Natural killer cell (primary cell): ENCODE results near the gene ZC3HAV1. TPM values are rescaled to one million over a fixed set of nuclear protein-coding genes. Genes with fewer than 3 reads are reported as not detected.
"Not testable (repeated sequence)": the region's sequence is repeated elsewhere in the genome, so short reads cannot be mapped to it uniquely, and the experiment has no call there.

Experiments
- ATAC-seq, 3 donors: fragments of 150-1000 bp in 2 of 3; fragments of 200-7000 bp in 1 of 3; cut with Tn5 transposase; 1 replicate in 1 of 3; 2 replicates in 2 of 3; pipeline ENCODE4 v1.10.0; 2021; ENCODE audit warnings: mild to moderate bottlenecking in 2 of 3, moderate library complexity in 2 of 3
- DNase-seq, 2 donors: peaks; one replicate each; pipeline versions ENCODE4 v3.0.0 to v3.0.0-alpha.2; 2013 to 2021; ENCODE audit warnings: mixed read lengths in 1 of 2
- H3K27ac ChIP-seq: one replicate; pipeline ENCODE4 v1.5.1; 2013; ENCODE audit warnings: mild to moderate bottlenecking, low read length
- H3K27me3 ChIP-seq: one replicate; pipeline ENCODE4 v1.6.1; 2013; ENCODE audit warnings: low read length; ENCODE audit not compliant: control insufficient read depth, insufficient read depth
- H3K36me3 ChIP-seq: one replicate; pipeline ENCODE4 v1.6.1; 2013; ENCODE audit warnings: low read length; ENCODE audit not compliant: control insufficient read depth, insufficient read depth
- H3K4me1 ChIP-seq: one replicate; pipeline ENCODE4 v1.6.1; 2013; ENCODE audit warnings: low read length; ENCODE audit not compliant: control insufficient read depth, insufficient read depth
- H3K4me3 ChIP-seq: one replicate; pipeline ENCODE4 v1.5.1; 2013; ENCODE audit warnings: low read length
- H3K9me3 ChIP-seq: one replicate; pipeline ENCODE4 v1.6.1; 2013; ENCODE audit warnings: low read length; ENCODE audit not compliant: control insufficient read depth, insufficient read depth
- H3K27ac Mint-ChIP-seq, 2 donors: one replicate each; pipeline ENCODE4 v1.8.0; 2022; ENCODE audit warnings: mild to moderate bottlenecking in 2 of 2, mixed read lengths in 2 of 2, moderate library complexity in 1 of 2
- H3K27me3 Mint-ChIP-seq, 2 donors: one replicate each; pipeline ENCODE4 v1.8.0; 2022; ENCODE audit warnings: low read depth in 2 of 2, mixed read lengths in 2 of 2
- H3K36me3 Mint-ChIP-seq: one replicate; pipeline ENCODE4 v1.8.0; 2022; ENCODE audit warnings: mixed read lengths
- H3K4me1 Mint-ChIP-seq, 2 donors: one replicate each; pipeline ENCODE4 v1.8.0; 2022; ENCODE audit warnings: mixed read lengths in 2 of 2
- H3K4me3 Mint-ChIP-seq: one replicate; pipeline ENCODE4 v1.8.0; 2022; ENCODE audit warnings: mild to moderate bottlenecking, moderate library complexity, mixed read lengths
- H3K9me3 Mint-ChIP-seq, 2 donors: one replicate each; pipeline ENCODE4 v1.8.0; 2022; ENCODE audit warnings: mixed read lengths in 2 of 2
- WGBS: methylation state at CpG from one replicate; pipeline ENCODE4 v1.1.7; 2013; ENCODE audit warnings: missing lambda C conversion rate; ENCODE audit not compliant: insufficient coverage; 5-methylcytosine and 5-hydroxymethylcytosine counted together
- intact Hi-C: fragments of 100-400 bp; cut with micrococcal nuclease; formaldehyde crosslinking; loops from one replicate; pipeline ENCODE4 v1.14.2; 2022
- total RNA-seq, 4 donors: library from RNA; stranded (reverse); fragments of 120-200 nt in 1 of 4; gene quantifications; one replicate each; pipeline versions ENCODE4 v1.2.3 to v1.2.4, GENCODE V29; 2013 to 2022
- TF ChIP-seq, protein P1 (sequence below): fragments of 200-600 bp; IDR thresholded peaks from one replicate; pipeline ENCODE4 v1.8.0; 2022; ENCODE audit warnings: antibody characterized with exemption

ZC3HAV1 gene
- total RNA-seq, 3 donors from 2014 or later (not counting 1 experiment from before 2014, with no cell fraction given), result 129 to 153 (median 137) TPM

DNA sequence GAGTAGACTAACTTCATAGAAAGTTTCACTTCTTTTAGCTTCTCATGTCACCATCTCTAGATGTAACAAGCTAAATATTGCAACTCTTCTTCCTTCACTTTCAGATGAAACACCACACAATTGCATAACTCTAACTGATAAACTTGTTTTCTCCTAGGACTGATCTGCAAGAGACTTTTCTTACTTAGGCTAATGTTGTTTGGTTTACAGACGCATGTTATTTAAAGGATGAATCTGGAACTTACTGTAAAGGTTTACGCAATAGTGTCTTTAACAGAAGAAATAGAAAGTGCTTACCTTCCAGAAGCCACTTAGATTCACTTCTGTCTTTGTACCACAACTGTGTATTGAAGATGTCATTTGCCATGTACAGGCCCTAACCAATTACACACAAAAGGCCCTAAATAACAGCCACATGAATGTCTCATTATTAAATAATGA, 22.1 kb upstream of the ZC3HAV1 start:
- Mint-ChIP-seq H3K36me3 (no peaks in the 10 kb centered on the region), H3K27me3 (peaks cover 0 to 3% of the 10 kb centered on the region in 2 donors), H3K4me1 (peaks cover 12 to 14% of the 10 kb centered on the region in 2 donors), H3K9me3 (no peaks in the 10 kb centered on the region), H3K4me3 (no peak overlapping the region), H3K27ac (no peak overlapping the region)
- ATAC-seq, result no peak
- DNase-seq, result no peak
- Histone ChIP-seq H3K4me1 (peaks cover 14% of the 10 kb centered on the region), H3K27me3 (no peaks in the 10 kb centered on the region), H3K27ac (no peak overlapping the region), H3K9me3 (no peaks in the 10 kb centered on the region), H3K4me3 (no peak overlapping the region), H3K36me3 (no peaks in the 10 kb centered on the region)
- no CpG with 5 or more reads among the region's 2 CpGs for WGBS
- TF ChIP-seq, protein P1, sequence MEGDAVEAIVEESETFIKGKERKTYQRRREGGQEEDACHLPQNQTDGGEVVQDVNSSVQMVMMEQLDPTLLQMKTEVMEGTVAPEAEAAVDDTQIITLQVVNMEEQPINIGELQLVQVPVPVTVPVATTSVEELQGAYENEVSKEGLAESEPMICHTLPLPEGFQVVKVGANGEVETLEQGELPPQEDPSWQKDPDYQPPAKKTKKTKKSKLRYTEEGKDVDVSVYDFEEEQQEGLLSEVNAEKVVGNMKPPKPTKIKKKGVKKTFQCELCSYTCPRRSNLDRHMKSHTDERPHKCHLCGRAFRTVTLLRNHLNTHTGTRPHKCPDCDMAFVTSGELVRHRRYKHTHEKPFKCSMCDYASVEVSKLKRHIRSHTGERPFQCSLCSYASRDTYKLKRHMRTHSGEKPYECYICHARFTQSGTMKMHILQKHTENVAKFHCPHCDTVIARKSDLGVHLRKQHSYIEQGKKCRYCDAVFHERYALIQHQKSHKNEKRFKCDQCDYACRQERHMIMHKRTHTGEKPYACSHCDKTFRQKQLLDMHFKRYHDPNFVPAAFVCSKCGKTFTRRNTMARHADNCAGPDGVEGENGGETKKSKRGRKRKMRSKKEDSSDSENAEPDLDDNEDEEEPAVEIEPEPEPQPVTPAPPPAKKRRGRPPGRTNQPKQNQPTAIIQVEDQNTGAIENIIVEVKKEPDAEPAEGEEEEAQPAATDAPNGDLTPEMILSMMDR, result no peak
- intact Hi-C loops, result no loop called here

DNA sequence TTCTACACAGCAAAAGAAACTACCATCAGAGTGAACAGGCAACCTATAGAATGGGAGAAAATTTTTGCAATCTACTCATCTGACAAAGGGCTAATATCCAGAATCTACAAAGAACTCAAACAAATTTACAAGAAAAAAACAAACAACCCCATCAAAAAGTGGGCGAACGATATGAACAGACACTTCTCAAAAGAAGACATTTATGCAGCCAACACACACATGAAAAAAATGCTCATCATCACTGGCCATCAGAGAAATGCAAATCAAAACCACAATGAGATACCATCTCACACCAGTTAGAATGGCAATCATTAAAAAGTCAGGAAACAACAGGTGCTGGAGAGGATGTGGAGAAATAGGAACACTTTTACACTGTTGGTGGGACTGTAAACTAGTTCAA, 20.3 kb upstream of the ZC3HAV1 start:
- H3K36me3 ChIP-seq, H3K4me3 ChIP-seq, H3K27me3 Mint-ChIP-seq, H3K9me3 ChIP-seq, H3K36me3 Mint-ChIP-seq, H3K4me3 Mint-ChIP-seq, H3K9me3 Mint-ChIP-seq, DNase-seq, H3K27me3 ChIP-seq, H3K27ac ChIP-seq, ATAC-seq, H3K27ac Mint-ChIP-seq: not testable (repeated sequence)
- peaks cover 16% of the 10 kb centered on the region for H3K4me1 ChIP-seq
- peaks cover 12 to 14% of the 10 kb centered on the region in 2 donors for H3K4me1 Mint-ChIP-seq
- no CpG with 5 or more reads among the region's 2 CpGs for WGBS
- intact Hi-C loops, result loop anchor here (5.0 kb wide), 1 partner anchor 243 kb away; no protein-coding TSS in a partner anchor

DNA sequence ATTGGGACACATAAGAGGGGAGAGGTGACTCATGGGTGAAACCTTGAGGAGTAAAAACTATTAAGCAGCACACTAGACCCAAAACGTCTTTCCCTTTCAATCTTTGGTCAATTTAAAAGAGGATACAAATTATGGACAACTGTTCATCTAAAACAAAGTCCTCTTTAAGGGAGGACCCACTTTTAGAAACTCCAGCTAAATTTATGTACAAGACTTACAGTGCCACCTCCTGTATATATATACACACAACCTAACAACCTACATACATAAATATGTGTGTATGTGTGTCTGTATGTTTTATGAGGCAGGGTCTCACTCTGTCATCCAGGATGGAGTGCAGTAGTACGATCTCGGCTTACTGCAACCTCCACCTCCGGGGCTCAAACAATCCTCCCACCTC, 18.1 kb upstream of the ZC3HAV1 start:
- no peak overlapping the region for H3K27ac ChIP-seq
- intact Hi-C loops, result loop anchor here (1.0 to 5.0 kb wide), 2 partner anchors 110 to 240 kb away; no protein-coding TSS in a partner anchor
- no peaks in the 10 kb centered on the region for H3K9me3 ChIP-seq
- Mint-ChIP-seq H3K27ac (no peak overlapping the region), H3K4me1 (no peaks in the 10 kb centered on the region), H3K4me3 (no peak overlapping the region), H3K9me3 (no peaks in the 10 kb centered on the region), H3K36me3 (no peaks in the 10 kb centered on the region), H3K27me3 (peaks cover 3 to 7% of the 10 kb centered on the region in 2 donors)
- no peaks in the 10 kb centered on the region for H3K36me3 ChIP-seq
- peak in 2 of 3 donors; percentile 55 to 61 for ATAC-seq
- no peak overlapping the region for H3K4me3 ChIP-seq
- WGBS, result 73% methylated on average over 4 of the region's 4 CpGs
- TF ChIP-seq, protein P1, result peak; percentile 58
- peaks cover 6% of the 10 kb centered on the region for H3K4me1 ChIP-seq
- DNase-seq, result peak in 1 of 2 donors; percentile 48
- H3K27me3 ChIP-seq, result no peaks in the 10 kb centered on the region

GRCh38 chr7:139125657-139126056, 16.1 kb upstream of the ZC3HAV1 start:
- ATAC-seq (no peak), DNase-seq (no peak)
- Histone ChIP-seq H3K27me3 (no peaks in the 10 kb centered on the region), H3K36me3 (no peaks in the 10 kb centered on the region), H3K4me1 (peaks cover 6% of the 10 kb centered on the region), H3K27ac (no peak overlapping the region), H3K9me3 (no peaks in the 10 kb centered on the region), H3K4me3 (no peak overlapping the region)
- intact Hi-C loops, result loop anchor here (5.0 kb wide), 1 partner anchor 238 kb away; no protein-coding TSS in a partner anchor
- peaks cover 3 to 7% of the 10 kb centered on the region in 2 donors for H3K27me3 Mint-ChIP-seq
- H3K36me3 Mint-ChIP-seq, result no peaks in the 10 kb centered on the region
- H3K4me3 Mint-ChIP-seq, result no peak overlapping the region
- TF ChIP-seq, protein P1, result no peak
- H3K4me1 Mint-ChIP-seq, result no peaks in the 10 kb centered on the region
- H3K27ac Mint-ChIP-seq, result no peak overlapping the region
- 91% methylated on average over 5 of the region's 7 CpGs for WGBS
- no peaks in the 10 kb centered on the region for H3K9me3 Mint-ChIP-seq

DNA sequence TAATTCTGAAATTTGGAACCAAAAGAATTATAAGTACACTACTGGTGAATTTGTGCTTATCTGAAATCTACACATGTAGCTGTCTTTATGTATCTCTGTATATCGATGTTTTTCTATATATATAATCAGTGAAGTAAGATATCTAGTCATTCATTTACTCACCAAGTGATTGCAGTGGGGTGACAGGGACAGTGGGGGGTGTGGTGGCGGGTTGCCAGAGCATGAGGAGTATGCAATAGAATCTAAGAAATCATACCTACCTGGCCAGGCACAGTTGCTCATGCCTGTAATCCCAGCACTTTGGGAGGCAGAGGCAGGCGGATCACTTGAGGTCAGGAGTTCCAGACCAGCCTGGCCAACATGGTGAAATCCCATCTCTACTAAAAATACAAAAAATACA, 15.5 kb upstream of the ZC3HAV1 start:
- H3K9me3 ChIP-seq, H3K36me3 Mint-ChIP-seq, H3K27me3 Mint-ChIP-seq, H3K9me3 Mint-ChIP-seq, ATAC-seq, H3K27ac Mint-ChIP-seq, H3K27ac ChIP-seq, H3K4me1 ChIP-seq, H3K36me3 ChIP-seq, DNase-seq, H3K27me3 ChIP-seq, H3K4me3 ChIP-seq, H3K4me1 Mint-ChIP-seq, H3K4me3 Mint-ChIP-seq: not testable (repeated sequence)
- intact Hi-C loops, result loop anchor here (5.0 kb wide), 1 partner anchor 238 kb away; no protein-coding TSS in a partner anchor
- 100% methylated on average over 1 of the region's 3 CpGs for WGBS
